DMS 273 (cell line): ENCODE results near the gene KIF26B.
A peak's percentile ranks its signal among the peaks of the same experiment; 100 is the strongest.

Experiments
- DNase-seq: peaks from one replicate; lab custom pipeline; 2025; ENCODE audit not compliant: unreplicated experiment; lab: John Stamatoyannopoulos, UW

The KIF26B gene

GRCh38 chr1:245484176-245484575 lies 329.4 kb downstream of the KIF26B start:
- no peak for DNase-seq

GRCh38 chr1:245485996-245486395 lies 331.2 kb downstream of the KIF26B start:
- DNase-seq = no peak

- no peak for DNase-seq
These were observed 332.1 kb downstream of the KIF26B start for GRCh38 chr1:245486775-245487470.

GRCh38 chr1:245488346-245489129 lies 333.8 kb downstream of the KIF26B start:
- no peak for DNase-seq

GRCh38 chr1:245489838-245490237 lies 335.1 kb downstream of the KIF26B start:
- no peak for DNase-seq

- DNase-seq = peak; percentile 54
These were observed 338.2 kb downstream of the KIF26B start for GRCh38 chr1:245493029-245493428.

GRCh38 chr1:245495681-245496080 lies 340.9 kb downstream of the KIF26B start:
- DNase-seq = no peak

- DNase-seq = no peak
These were observed 345.8 kb downstream of the KIF26B start for GRCh38 chr1:245500546-245500945.

- no peak for DNase-seq
These were observed 346.8 kb downstream of the KIF26B start for GRCh38 chr1:245501633-245502032.

- DNase-seq = no peak
These were observed 348.8 kb downstream of the KIF26B start for GRCh38 chr1:245503548-245503947.

GRCh38 chr1:245510144-245510543 lies 355.4 kb downstream of the KIF26B start:
- DNase-seq = no peak

- DNase-seq = peak; percentile 54
These were observed 357.6 kb downstream of the KIF26B start for GRCh38 chr1:245512181-245512888.

- DNase-seq = peak; percentile 60
These were observed 358.3 kb downstream of the KIF26B start for GRCh38 chr1:245512980-245513578.

- peak; percentile 26 for DNase-seq
These were observed 361.5 kb downstream of the KIF26B start for GRCh38 chr1:245516284-245516759.

GRCh38 chr1:245520611-245521010 lies 365.8 kb downstream of the KIF26B start:
- DNase-seq = no peak

GRCh38 chr1:245526141-245526540 lies 371.4 kb downstream of the KIF26B start:
- no peak for DNase-seq

- peak; percentile 7 for DNase-seq
These were observed 373.5 kb downstream of the KIF26B start for GRCh38 chr1:245528258-245528635.

GRCh38 chr1:245530937-245531336 lies 376.2 kb downstream of the KIF26B start:
- DNase-seq = no peak

- DNase-seq = no peak
These were observed 383.2 kb downstream of the KIF26B start for GRCh38 chr1:245537992-245538391.

GRCh38 chr1:245538671-245539070 lies 383.9 kb downstream of the KIF26B start:
- DNase-seq = no peak

- DNase-seq = no peak
These were observed 386.6 kb downstream of the KIF26B start for GRCh38 chr1:245541369-245541768.
